ENCODE measurements around the gene RESF1. TPM values are rescaled to one million over a fixed set of nuclear protein-coding genes. Genes with fewer than 3 reads are reported as not detected.

The RESF1 gene
- total and polyA plus RNA-seq, 2 experiments from 2014 or later: 134 to 313 TPM

- TF ChIP-seq CTCF (conservative IDR thresholded peaks at IDR 0.05; ENCODE audit: low read depth in 2 of 2) (no peak), EZH2 (IDR thresholded peaks at IDR 0.05; ENCODE audit: low read depth, unreplicated experiment) (no peak), STAT1 (IDR thresholded peaks at IDR 0.05; ENCODE audit: unreplicated experiment) (no peak), JUNB (IDR thresholded peaks at IDR 0.05; ENCODE audit: unreplicated experiment) (no peak)
Observed at GRCh38 chr12:31966558-31967205, 7.5 kb downstream of the RESF1 start (continued).

GRCh38 chr12:31967539-31967938, 8.3 kb downstream of the RESF1 start:
- H3K9me3 Mint-ChIP-seq: peaks cover 24% of the 10 kb centered on the region
- Histone ChIP-seq H3K4me2 (0 out of 2 replicates have a peak overlapping the region, but pooled peaks have one; percentile 19), H3K9me2 (ENCODE audit: insufficient read depth) (no peaks in the 10 kb centered on the region), H3K4me1 (ENCODE audit: insufficient read depth) (peaks cover 49% of the 10 kb centered on the region), H3K27me3 (ENCODE audit: insufficient read depth) (no peaks in the 10 kb centered on the region), H3K27ac (ENCODE audit: low read depth) (peak overlapping the region; percentile 28; the same call in 1 of the 2 replicates), H3K79me2 (replicated peaks; ENCODE audit: insufficient read depth) (peaks cover 100% of the 10 kb centered on the region), H3K4me3 (no peak overlapping the region), H3F3A (replicated peaks; ENCODE audit: low read depth) (peaks cover 19% of the 10 kb centered on the region), H4K20me1 (replicated peaks; ENCODE audit: insufficient read depth) (peaks cover 53% of the 10 kb centered on the region), H2AFZ (no peak overlapping the region), H3K36me3 (ENCODE audit: insufficient read depth) (peaks cover 44% of the 10 kb centered on the region)
- peaks cover 92% of the 10 kb centered on the region for H3K36me3 Mint-ChIP-seq (ENCODE audit: low read depth)
- H3K27ac Mint-ChIP-seq: no peak overlapping the region
- H3K4me1 Mint-ChIP-seq: peaks cover 28% of the 10 kb centered on the region
- no peak overlapping the region; the same call in 2 of the 3 replicates for H3K4me3 Mint-ChIP-seq
- H3K27me3 Mint-ChIP-seq (ENCODE audit: insufficient read depth, low read depth, poor library complexity): peaks cover 10% of the 10 kb centered on the region
- TF ChIP-seq NANOG (IDR thresholded peaks at IDR 0.05; ENCODE audit: borderline replicate concordance) (no peak), EZH2 (IDR thresholded peaks at IDR 0.05; ENCODE audit: low read depth, unreplicated experiment) (no peak), ZNF331 (CRISPR knock-in tag; IDR thresholded peaks at IDR 0.05; ENCODE audit: low read depth) (no peak), REST (IDR thresholded peaks at IDR 0.05; ENCODE audit: unreplicated experiment) (no peak), POLR2AphosphoS5 (IDR thresholded peaks at IDR 0.05; ENCODE audit: low read depth) (no peak)
- DNase-seq (ENCODE audit: low spot score): no peak
- no peak for ATAC-seq

Data from GM23338 (cell line).